K562 (cell line): ENCODE data around the gene ANKRD31. TPM values are rescaled to one million over a fixed set of nuclear protein-coding genes. Genes with fewer than 3 reads are reported as not detected.
"Not testable (repeated sequence)": the region's sequence is repeated elsewhere in the genome, so short reads cannot be mapped to it uniquely, and the experiment has no call there.

Source experiments
- ATAC-seq: fragments of 200-7000 bp; cut with Tn5 transposase; 3 replicates; pipeline ENCODE4 v1.9.1; 2020; ENCODE audit warnings: moderate library complexity
- BruUV-seq: library from RNA; stranded (reverse); fragments of 400-500 nt; replicated peaks from 2 replicates; lab custom pipeline; 2021; lab: Mats Ljungman, UMichigan
- CTCF ChIA-PET: fragments of 300-600 bp; formaldehyde crosslinking; extraction: SDS; loops from one replicate; lab custom pipeline; 2021; ENCODE audit warnings: low intra/inter-chr PET ratio; lab: Yijun Ruan, JAX
- POLR2A ChIA-PET: fragments of 300-600, 350-650 bp; sonication (Branson Sonifier 250); formaldehyde crosslinking; extraction: SDS; loops from one replicate; lab custom pipeline; 2021; ENCODE audit warnings: antibody characterized with exemption, inconsistent platforms; lab: Yijun Ruan, JAX
- DNase-seq, 4 experiments: peaks; one replicate each; pipeline versions ENCODE4 v3.0.0 to v3.0.0-alpha.2; 2011 to 2018; ENCODE audit warnings: low spot score in 3 of 4, mixed read lengths in 3 of 4; ENCODE audit errors: extremely low read depth in 1 of 4
- FAIRE-seq: peaks from 2 replicates; lab custom pipeline; 2011; peaks lifted over from hg19 to GRCh38; lab: Jason Lieb, UNC
- H2AFZ ChIP-seq: 2 replicates; pipeline ENCODE4 v1.6.0; 2011; ENCODE audit warnings: low read depth, low read length, control low read depth, inconsistent platforms
- H3K27ac ChIP-seq: fragments of 200-600 bp; 3 replicates; pipeline ENCODE4 v1.8.0; 2011; ENCODE audit warnings: low read depth, mild to moderate bottlenecking, control low read depth, inconsistent platforms, low read length, moderate library complexity, mixed read lengths; ENCODE audit errors: extremely low read depth
- H3K27me3 ChIP-seq, 2 experiments: fragments of 300-600 bp in 1 of 2; 2 replicates in 1 of 2; 3 replicates in 1 of 2; pipeline versions ENCODE4 v1.6.0 to v1.8.0; 2011; ENCODE audit warnings: inconsistent platforms in 2 of 2, low read length in 2 of 2, mild to moderate bottlenecking in 1 of 2, mixed read lengths in 1 of 2, moderate library complexity in 1 of 2; ENCODE audit not compliant: control insufficient read depth in 2 of 2, insufficient read depth in 2 of 2
- H3K36me3 ChIP-seq: fragments of 300-600 bp; 3 replicates; pipeline ENCODE4 v1.8.0; 2011; ENCODE audit warnings: mild to moderate bottlenecking, low read length, inconsistent platforms; ENCODE audit not compliant: control insufficient read depth, insufficient read depth
- H3K4me1 ChIP-seq, 2 experiments: fragments of 200-600 bp in 1 of 2; replicated peaks in 1 of 2; 2 replicates in 1 of 2; 3 replicates in 1 of 2; pipeline versions ENCODE4 v1.5.1 to v1.8.0; 2011; ENCODE audit warnings: inconsistent platforms in 2 of 2, low read length in 2 of 2, mild to moderate bottlenecking in 1 of 2, mixed read lengths in 1 of 2, moderate library complexity in 1 of 2; ENCODE audit not compliant: control insufficient read depth in 2 of 2, insufficient read depth in 2 of 2
- H3K4me2 ChIP-seq: 2 replicates; pipeline ENCODE4 v1.6.1; 2011; ENCODE audit warnings: low read length, control low read depth, inconsistent platforms, mixed read lengths; ENCODE audit not compliant: insufficient read depth
- H3K4me3 ChIP-seq: fragments of 200-600 bp; sonication (generic), shearing (Covaris generic); 2 replicates; pipeline ENCODE4 v1.5.1; 2016; ENCODE audit warnings: control low read depth, inconsistent platforms
- H3K79me2 ChIP-seq: fragments of 200-600 bp; 3 replicates; pipeline ENCODE4 v1.8.0; 2011; ENCODE audit warnings: low read length, inconsistent platforms; ENCODE audit not compliant: control insufficient read depth, insufficient read depth
- H3K9ac ChIP-seq, 2 experiments: 2 replicates each; pipeline versions ENCODE4 v1.6.0 to v1.6.1; 2011; ENCODE audit warnings: low read depth in 2 of 2, low read length in 2 of 2, control low read depth in 1 of 2, inconsistent platforms in 1 of 2, mild to moderate bottlenecking in 1 of 2, mixed read lengths in 1 of 2; ENCODE audit not compliant: insufficient read depth in 1 of 2
- H3K9me1 ChIP-seq: one replicate; pipeline ENCODE4 v1.6.0; 2011; ENCODE audit warnings: inconsistent platforms, mild to moderate bottlenecking, low read length, moderate library complexity; ENCODE audit not compliant: control insufficient read depth, insufficient read depth
- H3K9me3 ChIP-seq: replicated peaks from 2 replicates; pipeline ENCODE4 v1.5.1; 2011; ENCODE audit warnings: low read depth, low read length, inconsistent platforms; ENCODE audit not compliant: control insufficient read depth, insufficient read depth
- H4K20me1 ChIP-seq: replicated peaks from 2 replicates; pipeline ENCODE4 v1.6.1; 2011; ENCODE audit warnings: low read length, inconsistent platforms, mixed read lengths; ENCODE audit not compliant: control insufficient read depth, insufficient read depth
- CTBP1 ChIP-seq: fragments of 450-650 bp; IDR thresholded peaks from 2 replicates; pipeline ENCODE4 v1.6.1; 2016; ENCODE audit warnings: borderline replicate concordance
- MED1 ChIP-seq: sonication (generic); formaldehyde crosslinking; IDR thresholded peaks from 2 replicates; pipeline ENCODE4 v1.8.1; 2023; ENCODE audit warnings: missing genetic modification reagents, borderline replicate concordance
- PTTG1 ChIP-seq: fragments of 450-650 bp; IDR thresholded peaks from 2 replicates; pipeline ENCODE4 v1.6.1; 2016; ENCODE audit warnings: low read depth, mild to moderate bottlenecking, missing genetic modification characterization, missing compliant biosample characterization
- SMARCB1 ChIP-seq: IDR thresholded peaks from 2 replicates; pipeline ENCODE4 v1.6.1; 2011; ENCODE audit warnings: improper control_type of control experiment, low read depth; ENCODE audit not compliant: insufficient read length
- ZBTB11 ChIP-seq, 3 experiments: fragments of 200-800 bp in 1 of 3; fragments of 250-450 bp in 1 of 3; fragments of 450-650 bp in 1 of 3; sonication (Bioruptor Pico) in 1 of 3; sonication (Bioruptor generic) in 1 of 3; formaldehyde crosslinking in 1 of 3; IDR thresholded peaks; 2 replicates each; pipeline versions ENCODE4 v1.6.1 to v1.8.0; 2016 to 2022; ENCODE audit warnings: mild to moderate bottlenecking in 2 of 3, missing genetic modification characterization in 2 of 3, missing compliant biosample characterization in 1 of 3, moderate library complexity in 1 of 3
- ZNF224 ChIP-seq: sonication (generic); formaldehyde crosslinking; IDR thresholded peaks from 2 replicates; pipeline ENCODE4 v1.8.0; 2022; ENCODE audit warnings: mild to moderate bottlenecking, missing genetic modification reagents
- ZNF3 ChIP-seq: fragments of 250-450 bp; sonication (Bioruptor Pico); IDR thresholded peaks from 2 replicates; pipeline ENCODE4 v1.5.0; 2021; ENCODE audit warnings: mild to moderate bottlenecking, moderate library complexity
- WGBS: fragments of 100-300 bp; shearing (Covaris generic); methylation state at CpG from one replicate; pipeline ENCODE4 v1.1.6; 2016; ENCODE audit warnings: low coverage, mixed read lengths; ENCODE audit not compliant: insufficient coverage; ENCODE audit errors: missing lambda C conversion rate; 5-methylcytosine and 5-hydroxymethylcytosine counted together
- in situ Hi-C: fragments of 300-500 bp; cut with MboI; formaldehyde crosslinking; loops from 4 replicates; pipeline ENCODE4 v1.15.0; 2018; ENCODE audit warnings: inconsistent platforms, mixed read lengths
- intact Hi-C: fragments of 100-400 bp; cut with micrococcal nuclease; formaldehyde crosslinking; loops from 2 replicates; pipeline ENCODE4 v1.14.2; 2022
- polyA plus RNA-seq, 8 experiments: library from polyadenylated mRNA; depleted of rRNA in 4 of 8; stranded (reverse) in 5 of 8; unstranded in 3 of 8; fragments of >200 nt; fragmentation: Nextera tagmentation in 2 of 8; fragmentation: Illumina TruSeq in 1 of 8; extraction: Ambion mirVana in 2 of 8; extraction: Trizol in 1 of 8; gene quantifications; 2 replicates each; pipeline versions ENCODE4 v1.2.1 to v1.2.3, GENCODE V29; 2011 to 2014; ENCODE audit warnings: inconsistent platforms in 1 of 8, missing spikeins in 1 of 8
- total RNA-seq, 7 experiments: library from RNA; depleted of rRNA in 6 of 7; stranded (reverse); fragments of >200 nt in 6 of 7; fragmentation: Illumina TruSeq in 2 of 7; extraction: Trizol in 2 of 7; gene quantifications; 2 replicates each; pipeline versions ENCODE4 v1.2.1 to v1.2.3, GENCODE V29; 2011 to 2021; ENCODE audit warnings: low replicate concordance in 1 of 7
- TF ChIP-seq, protein P1 (sequence below), 2 experiments: IDR thresholded peaks in 1 of 2; conservative IDR thresholded peaks in 1 of 2; 2 replicates each; pipeline ENCODE4 v1.6.1; 2016; ENCODE audit warnings: low read depth in 2 of 2, mild to moderate bottlenecking in 1 of 2, missing compliant biosample characterization in 1 of 2, missing genetic modification characterization in 1 of 2, moderate library complexity in 1 of 2

The ANKRD31 gene
- total and polyA plus RNA-seq, 9 of the 15 experiments (the other 6 are each of a cell fraction or from before 2014, with no cell fraction given), result under 0.01 to 0.11 (median 0.05) TPM; not detected in 1

DNA sequence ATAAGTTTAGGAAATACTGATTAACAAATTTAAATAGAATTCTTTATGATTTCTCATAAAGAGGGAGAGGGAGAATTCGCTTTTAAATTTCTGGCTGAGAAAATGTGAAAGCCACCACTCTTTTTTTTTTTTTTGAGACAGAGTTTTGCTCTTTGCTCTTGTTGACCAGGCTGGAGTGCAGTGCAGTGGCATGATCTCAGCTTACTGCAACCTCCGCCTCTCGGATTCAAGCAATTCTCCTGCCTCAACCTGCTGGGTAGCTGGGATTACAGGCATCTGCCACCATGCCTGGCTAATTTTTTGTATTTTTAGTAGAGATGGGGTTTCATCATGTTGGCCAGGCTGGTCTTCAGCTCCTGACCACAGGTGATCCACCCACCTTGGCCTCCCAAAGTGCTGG lies 157.3 kb downstream of the ANKRD31 start:
- H3K36me3 ChIP-seq, intact Hi-C loops, ATAC-seq, H2AFZ ChIP-seq, H3K4me2 ChIP-seq, CTCF ChIA-PET, DNase-seq, in situ Hi-C loops, POLR2A ChIA-PET, H3K4me1 ChIP-seq, H3K9me1 ChIP-seq, H3K9me3 ChIP-seq, H3K27me3 ChIP-seq, H3K9ac ChIP-seq, H4K20me1 ChIP-seq, H3K27ac ChIP-seq, BruUV-seq, FAIRE-seq, H3K4me3 ChIP-seq, H3K79me2 ChIP-seq: not testable (repeated sequence)
- 2% methylated on average over 3 of the region's 3 CpGs for WGBS

DNA sequence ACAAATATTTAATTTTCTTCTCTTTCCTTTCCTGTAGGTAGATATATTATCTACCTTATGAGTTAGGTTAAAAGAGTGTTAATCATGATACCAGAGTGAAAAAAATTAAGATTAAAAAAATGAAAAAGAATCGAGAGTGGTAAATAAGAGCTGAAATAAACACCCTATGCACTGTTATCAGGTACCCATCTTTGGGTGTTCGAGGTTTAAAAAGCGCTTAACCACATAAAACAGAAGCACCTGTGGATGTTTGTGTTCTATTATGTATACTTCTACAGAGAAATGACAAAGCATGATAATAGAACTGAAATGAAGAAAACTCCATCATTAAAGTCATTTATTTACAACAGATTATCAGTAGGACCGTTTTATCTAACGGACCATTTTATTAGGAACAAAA lies 158.7 kb downstream of the ANKRD31 start:
- FAIRE-seq (no peak), ATAC-seq (no peak), DNase-seq (no peak)
- intact Hi-C loops, result no loop called here
- TF ChIP-seq, protein P1, sequence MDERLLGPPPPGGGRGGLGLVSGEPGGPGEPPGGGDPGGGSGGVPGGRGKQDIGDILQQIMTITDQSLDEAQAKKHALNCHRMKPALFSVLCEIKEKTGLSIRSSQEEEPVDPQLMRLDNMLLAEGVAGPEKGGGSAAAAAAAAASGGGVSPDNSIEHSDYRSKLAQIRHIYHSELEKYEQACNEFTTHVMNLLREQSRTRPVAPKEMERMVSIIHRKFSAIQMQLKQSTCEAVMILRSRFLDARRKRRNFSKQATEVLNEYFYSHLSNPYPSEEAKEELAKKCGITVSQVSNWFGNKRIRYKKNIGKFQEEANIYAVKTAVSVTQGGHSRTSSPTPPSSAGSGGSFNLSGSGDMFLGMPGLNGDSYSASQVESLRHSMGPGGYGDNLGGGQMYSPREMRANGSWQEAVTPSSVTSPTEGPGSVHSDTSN (CRISPR knock-in tag; IDR thresholded peaks at IDR 0.05; ENCODE audit: low read depth), result no peak
- TF ChIP-seq, protein P1 (tag; conservative IDR thresholded peaks at IDR 0.05; ENCODE audit: low read depth), result no peak
- TF ChIP-seq PTTG1 (tag) (no peak), ZNF224 (CRISPR knock-in tag) (no peak), SMARCB1 (no peak), ZNF3 (no peak), MED1 (CRISPR knock-in tag) (no peak), CTBP1 (no peak), ZBTB11 (CRISPR knock-in tag; IDR thresholded peaks at IDR 0.05) (no peak)
- H3K4me2 ChIP-seq, result no peak overlapping the region
- ChIA-PET POLR2A (no interaction called here), CTCF (no interaction called here)
- H3K27me3 ChIP-seq, result no peaks in the 10 kb centered on the region
- no peaks in the 10 kb centered on the region for H3K9me3 ChIP-seq
- H3K79me2 ChIP-seq, result no peaks in the 10 kb centered on the region
- H4K20me1 ChIP-seq, result no peaks in the 10 kb centered on the region
- BruUV-seq, result no TSS peak
- 1% methylated on average over 5 of the region's 5 CpGs for WGBS
- no peak overlapping the region for H2AFZ ChIP-seq
- H3K9me1 ChIP-seq, result no peaks in the 10 kb centered on the region
- in situ Hi-C loops, result no loop called here
- no peak overlapping the region for H3K27ac ChIP-seq
- H3K36me3 ChIP-seq, result no peaks in the 10 kb centered on the region
- no peaks in the 10 kb centered on the region for H3K4me1 ChIP-seq
- no peak overlapping the region for H3K4me3 ChIP-seq
- H3K9ac ChIP-seq, result no peak overlapping the region
